Keratinocyte (primary cell): ENCODE measurements around the gene ZNF674.

ENCODE experiments used
- CTCF ChIP-seq, 3 experiments: IDR thresholded peaks in 1 of 3; conservative IDR thresholded peaks in 1 of 3; optimal IDR thresholded peaks in 1 of 3; 2 replicates in 2 of 3; 3 replicates in 1 of 3; pipeline versions ENCODE3 to v1.5.1; 2011; ENCODE audit warnings: low read length in 3 of 3, mild to moderate bottlenecking in 3 of 3, moderate library complexity in 2 of 3, control low read depth in 1 of 3, inconsistent platforms in 1 of 3; ENCODE audit not compliant: insufficient read depth in 2 of 3; ENCODE audit errors: extremely low read depth in 1 of 3
- EZH2 ChIP-seq: IDR thresholded peaks from one replicate; pipeline ENCODE4 v1.6.1; 2012; ENCODE audit warnings: inconsistent platforms, mild to moderate bottlenecking, low read length, moderate library complexity

GRCh38 chrX:46569621-46570020 is 24.4 kb upstream of the ZNF674 start:
- no peak for TF ChIP-seq CTCF (optimal IDR thresholded peaks at IDR 0.05 in 1 of 3, IDR thresholded peaks at IDR 0.05 in 1 of 3, conservative IDR thresholded peaks at IDR 0.05 in 1 of 3; ENCODE audit: extremely low read depth in 1 of 3, insufficient read depth in 2 of 3, low read length in 3 of 3)
- no peak for TF ChIP-seq EZH2
